Ovary (tissue), 10 donors: ENCODE results near the gene FAM13A. TPM values are rescaled to one million over a fixed set of nuclear protein-coding genes. Genes with fewer than 3 reads are reported as not detected.

Experiments used
- DNase-seq, 5 donors: peaks; one replicate each; pipeline ENCODE4 v3.0.0-alpha.2; 2019 to 2020
- H3K27ac ChIP-seq, 2 donors: fragments of 200-600 bp; one replicate each; pipeline versions ENCODE4 v1.5.1 to v1.8.0; 2019 to 2022
- H3K27me3 ChIP-seq: fragments of 200-600 bp; one replicate; pipeline ENCODE4 v1.8.0; 2022
- H3K36me3 ChIP-seq: fragments of 200-600 bp; sonication (generic); one replicate; pipeline ENCODE4 v1.5.1; 2019
- H3K4me1 ChIP-seq: one replicate; pipeline ENCODE4 v1.8.1; 2013; ENCODE audit warnings: mild to moderate bottlenecking, moderate library complexity; ENCODE audit not compliant: insufficient read depth
- H3K4me3 ChIP-seq: fragments of 200-600 bp; sonication (generic); one replicate; pipeline ENCODE4 v1.5.1; 2017
- H3K9me3 ChIP-seq, 2 donors: fragments of 200-600 bp in 1 of 2; sonication (generic) in 1 of 2; one replicate each; pipeline versions ENCODE4 v1.5.1 to v1.8.1; 2013 to 2019; ENCODE audit warnings: mild to moderate bottlenecking in 1 of 2, moderate library complexity in 1 of 2
- EP300 ChIP-seq: sonication (generic); formaldehyde crosslinking; IDR thresholded peaks from one replicate; pipeline ENCODE4 v1.6.1; 2017; ENCODE audit warnings: antibody characterized with exemption
- POLR2A ChIP-seq: fragments of 450-650 bp; IDR thresholded peaks from one replicate; pipeline ENCODE4 v1.6.1; 2017; ENCODE audit warnings: antibody characterized with exemption, mild to moderate bottlenecking, moderate library complexity
- WGBS, 3 donors: extraction: QIAGEN DNeasy Blood & Tissue Kit in 1 of 3; methylation state at CpG; one replicate each; pipeline versions ENCODE4 v1.1.5 to v1.1.7; 2013 to 2017; 5-methylcytosine and 5-hydroxymethylcytosine counted together
- intact Hi-C, 4 donors: fragments of 100-400 bp; cut with DNase I; formaldehyde crosslinking; loops; one replicate each; pipeline versions ENCODE4 v1.11.0 to v1.15.1; 2022 to 2023
- long read RNA-seq, 3 donors: library from polyadenylated mRNA in 2 of 3; unstranded in 2 of 3; transcript quantifications; one replicate each; pipeline ENCODE4 v2.0.0 and lab custom pipeline, GENCODE V29; 2021 to 2026
- polyA plus RNA-seq, 2 donors: library from polyadenylated mRNA; stranded (reverse); fragments of 200-250 nt in 1 of 2; fragments of 350-450 nt in 1 of 2; fragmentation: Illumina TruSeq in 1 of 2; extraction: RNeasy Lipid Tissue Mini Kit (QIAGEN cat#74804) in 1 of 2; gene quantifications; one replicate each; pipeline ENCODE4 v1.2.3, GENCODE V29; 2013 to 2014
- total RNA-seq, 7 donors: library from RNA; depleted of rRNA in 2 of 7; stranded (reverse); fragments of >200 nt in 2 of 7; fragmentation: NEBNext Ultra II Directional in 3 of 7; extraction: Animal tissue kit (Norgen Biotek cat#: 25700) in 3 of 7; gene quantifications; one replicate each; pipeline versions ENCODE4 v1.1.0 to v1.2.4, GENCODE V29; 2016 to 2023
- TF ChIP-seq, protein P1 (sequence below), 3 donors: fragments of 450-650 bp in 2 of 3; fragments of 200-600 bp in 1 of 3; IDR thresholded peaks; one replicate each; pipeline versions ENCODE4 v1.5.1 to v1.8.0; 2016 to 2022; ENCODE audit warnings: antibody characterized with exemption in 3 of 3, mild to moderate bottlenecking in 1 of 3
- donor health status: DM: no; HTN: no; CAD: no; lungs with moderate emphysema.
- donor health status: DM: no; HTN: no; CAD: no.
- donor health status: Bipolar disorder and iron deficiency.
- donor health status: DM: yes; HTN: yes; CAD: no.
- donor health status: DM: no; HTN: no; CAD: no.
- donor health status: DM: yes; HTN: yes; CAD: no.

FAM13A gene
- 10 to 100 TPM; 29.3 to 51.8 (median 43.0) TPM for total RNA-seq
- 10 to 100 TPM; 16.7 to 31.3 TPM for polyA plus RNA-seq
- long read RNA-seq, donor 1, full-length matches to known transcripts = 5 of 86 reads
- long read RNA-seq, donor 1, partial matches to known transcripts = 52 of 86 reads
- long read RNA-seq, donor 1, other reads (novel, unspliced or antisense) = 29 of 86 reads
- long read RNA-seq, donor 2, partial matches to known transcripts = 0 of 1 reads
- long read RNA-seq, donor 2, other reads (novel, unspliced or antisense) = 0 of 1 reads
- long read RNA-seq, donor 3, full-length matches to known transcripts = 31 of 67 reads
- long read RNA-seq, donor 3, partial matches to known transcripts = 13 of 67 reads
- long read RNA-seq, donor 3, other reads (novel, unspliced or antisense) = 23 of 67 reads

DNA sequence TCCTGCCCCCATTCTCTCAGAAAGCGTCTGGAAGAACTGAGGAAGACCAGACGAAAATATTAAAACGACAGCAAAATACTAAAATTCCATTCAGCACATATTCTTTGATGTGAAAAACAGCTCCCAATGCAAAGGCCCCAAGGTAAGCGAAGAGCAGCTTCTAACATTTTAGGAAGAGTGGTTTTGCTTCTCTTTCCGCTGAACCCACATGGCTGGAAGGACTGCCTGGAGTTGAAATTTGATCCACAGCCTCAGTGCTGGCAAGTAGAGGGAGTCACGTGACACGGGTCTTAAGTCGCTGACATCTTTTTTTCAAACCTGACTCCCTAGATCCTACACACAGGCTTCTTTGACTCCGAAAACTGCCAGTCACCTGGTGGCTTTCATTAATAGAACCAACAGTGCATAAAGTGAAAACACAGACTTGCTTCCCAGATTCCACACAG, at the start of gene FAM13A:
Gene FAM13A (minus strand): TSS at position 233 of the 446 bp plus-strand sequence. CDS start 221 bp downstream, at position 12.
- Histone ChIP-seq H3K4me3 (peak within 1 kb of the TSS; percentile 56), H3K27ac (peak within 1 kb of the TSS; percentile 5 to 8), H3K4me1 (peaks cover 10% of the 10 kb centered on the region), H3K27me3 (no peaks in the 10 kb centered on the region), H3K36me3 (no peaks in the 10 kb centered on the region), H3K9me3 (no peaks in the 10 kb centered on the region)
- 0 to 1% (median 1%) methylated on average over 9 of the region's 9 CpGs for WGBS, 3 donors
- TF ChIP-seq EP300 (no peak), POLR2A (no peak)
- TF ChIP-seq, protein P1, sequence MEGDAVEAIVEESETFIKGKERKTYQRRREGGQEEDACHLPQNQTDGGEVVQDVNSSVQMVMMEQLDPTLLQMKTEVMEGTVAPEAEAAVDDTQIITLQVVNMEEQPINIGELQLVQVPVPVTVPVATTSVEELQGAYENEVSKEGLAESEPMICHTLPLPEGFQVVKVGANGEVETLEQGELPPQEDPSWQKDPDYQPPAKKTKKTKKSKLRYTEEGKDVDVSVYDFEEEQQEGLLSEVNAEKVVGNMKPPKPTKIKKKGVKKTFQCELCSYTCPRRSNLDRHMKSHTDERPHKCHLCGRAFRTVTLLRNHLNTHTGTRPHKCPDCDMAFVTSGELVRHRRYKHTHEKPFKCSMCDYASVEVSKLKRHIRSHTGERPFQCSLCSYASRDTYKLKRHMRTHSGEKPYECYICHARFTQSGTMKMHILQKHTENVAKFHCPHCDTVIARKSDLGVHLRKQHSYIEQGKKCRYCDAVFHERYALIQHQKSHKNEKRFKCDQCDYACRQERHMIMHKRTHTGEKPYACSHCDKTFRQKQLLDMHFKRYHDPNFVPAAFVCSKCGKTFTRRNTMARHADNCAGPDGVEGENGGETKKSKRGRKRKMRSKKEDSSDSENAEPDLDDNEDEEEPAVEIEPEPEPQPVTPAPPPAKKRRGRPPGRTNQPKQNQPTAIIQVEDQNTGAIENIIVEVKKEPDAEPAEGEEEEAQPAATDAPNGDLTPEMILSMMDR (IDR thresholded peaks at IDR 0.05) = no peak
- intact Hi-C loops = loop anchor here in 1 of 4 donors (2.0 kb wide), 1 partner anchor 56 kb away; no protein-coding TSS in a partner anchor
- peak; percentile 77 to 87 (median 81) for DNase-seq

DNA sequence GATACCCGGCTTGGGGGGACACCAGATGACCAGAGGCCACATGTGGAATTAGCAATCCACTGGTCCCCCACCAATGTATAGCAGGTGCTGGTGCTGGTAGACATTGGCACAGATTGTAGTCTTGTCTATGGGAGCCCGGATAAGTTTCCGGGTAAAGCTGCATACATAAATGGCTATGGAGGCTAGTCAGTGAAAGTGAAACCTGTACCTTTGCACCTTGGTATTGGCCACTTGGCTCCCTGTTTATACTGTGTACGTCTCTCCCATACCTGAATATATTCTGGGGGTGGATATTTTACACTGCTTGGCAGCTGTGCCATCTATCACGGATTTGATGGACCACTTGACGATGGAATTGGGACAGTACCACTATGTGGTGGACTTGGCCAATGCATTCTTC, 48.7 kb upstream of the FAM13A start:
- intact Hi-C loops = no loop called here
- Histone ChIP-seq H3K4me1 (peaks cover 6% of the 10 kb centered on the region), H3K4me3 (no peak overlapping the region), H3K27me3 (no peaks in the 10 kb centered on the region), H3K9me3 (no peaks in the 10 kb centered on the region), H3K27ac (no peak overlapping the region), H3K36me3 (no peaks in the 10 kb centered on the region)
- 85 to 96% (median 90%) methylated on average over 6 of the region's 6 CpGs for WGBS, 3 donors
- DNase-seq = no peak
- TF ChIP-seq POLR2A (no peak), EP300 (no peak)
- TF ChIP-seq, protein P1 (IDR thresholded peaks at IDR 0.05) = no peak

DNA sequence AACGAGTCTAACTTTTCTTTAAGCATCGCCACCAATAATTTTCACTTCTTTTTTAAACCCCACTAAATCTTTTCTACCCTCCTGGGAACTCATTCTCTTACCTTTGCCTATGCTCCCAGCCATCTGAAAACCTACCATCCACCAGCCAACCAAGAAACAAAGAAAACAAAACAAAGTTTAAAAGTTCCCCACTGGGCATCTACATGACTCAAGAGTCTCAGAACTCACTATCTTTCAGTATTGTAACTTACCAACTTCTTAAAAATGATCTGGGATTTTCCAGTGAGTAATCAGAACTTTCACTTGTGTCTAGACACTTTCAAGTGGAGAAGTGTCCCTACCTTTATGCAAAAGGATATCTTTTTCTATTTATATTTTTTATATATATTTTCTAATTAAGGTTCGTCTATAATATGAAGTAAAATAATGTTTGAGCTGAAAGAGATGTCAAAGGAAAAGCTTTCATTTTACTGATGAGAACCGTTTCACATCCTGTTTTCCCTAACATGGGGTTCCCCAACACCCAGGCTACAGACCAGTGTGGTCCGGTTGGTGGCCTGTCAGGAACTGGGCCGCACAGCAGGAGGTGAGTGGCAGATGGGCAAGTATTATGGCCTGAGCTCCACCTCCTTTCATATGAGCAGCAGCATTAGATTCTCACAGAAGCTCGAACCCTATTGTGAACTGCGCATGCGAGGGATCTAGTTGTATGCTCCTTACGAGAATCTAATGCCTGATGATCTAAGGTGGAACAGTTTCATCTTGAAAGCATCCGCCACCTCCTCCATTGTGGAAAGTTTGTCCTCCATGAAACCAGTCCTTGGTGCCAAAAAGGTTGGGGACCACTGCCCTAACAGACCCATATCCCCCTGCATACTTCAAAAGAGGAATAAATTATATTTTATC, 44.5 kb upstream of the FAM13A start:
- no peaks in the 10 kb centered on the region for H3K4me1 ChIP-seq
- no peak overlapping the region for H3K4me3 ChIP-seq
- H3K36me3 ChIP-seq = no peaks in the 10 kb centered on the region
- intact Hi-C loops = no loop called here
- no peak for DNase-seq
- no peaks in the 10 kb centered on the region for H3K27me3 ChIP-seq
- no peak overlapping the region for H3K27ac ChIP-seq
- no peaks in the 10 kb centered on the region for H3K9me3 ChIP-seq
- 86 to 91% (median 91%) methylated on average over 11 of the region's 11 CpGs for WGBS, 3 donors
- TF ChIP-seq, protein P1 (IDR thresholded peaks at IDR 0.05) = no peak
- TF ChIP-seq POLR2A (no peak), EP300 (no peak)

DNA sequence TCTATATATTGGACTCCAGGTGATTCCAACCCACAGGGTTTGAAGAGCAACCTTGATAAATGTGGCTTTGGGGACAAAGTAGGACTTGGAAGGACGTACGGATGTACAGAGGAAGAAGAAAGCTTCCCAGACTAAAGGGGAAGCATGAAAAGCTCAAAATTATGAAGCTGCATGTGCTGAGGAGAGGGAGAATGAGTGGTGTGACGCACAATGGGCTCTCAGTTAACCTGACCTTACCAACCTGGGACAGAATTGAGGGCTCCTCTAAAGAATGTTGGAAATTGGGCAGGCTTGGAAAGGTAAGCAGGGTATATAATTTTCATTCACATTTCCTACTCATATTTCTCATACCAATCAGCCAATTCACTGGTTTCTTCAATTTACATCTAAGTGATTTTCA, 43.9 kb upstream of the FAM13A start:
- DNase-seq = no peak
- Histone ChIP-seq H3K27ac (no peak overlapping the region), H3K9me3 (no peaks in the 10 kb centered on the region), H3K4me1 (no peaks in the 10 kb centered on the region), H3K27me3 (no peaks in the 10 kb centered on the region), H3K36me3 (no peaks in the 10 kb centered on the region), H3K4me3 (no peak overlapping the region)
- intact Hi-C loops = no loop called here
- TF ChIP-seq EP300 (no peak), POLR2A (no peak)
- TF ChIP-seq, protein P1 (IDR thresholded peaks at IDR 0.05) = no peak
- WGBS, 3 donors = 73 to 82% (median 79%) methylated on average over 3 of the region's 3 CpGs
